HG02973 (cell line): ENCODE measurements around the gene MZF1.

Source experiments
- ATAC-seq: cut with Tn5 transposase; IDR thresholded peaks from one replicate; pipeline ENCODE4 v1.9.1; 2021; ENCODE audit warnings: moderate library complexity; ENCODE audit not compliant: unreplicated experiment

Gene MZF1

DNA sequence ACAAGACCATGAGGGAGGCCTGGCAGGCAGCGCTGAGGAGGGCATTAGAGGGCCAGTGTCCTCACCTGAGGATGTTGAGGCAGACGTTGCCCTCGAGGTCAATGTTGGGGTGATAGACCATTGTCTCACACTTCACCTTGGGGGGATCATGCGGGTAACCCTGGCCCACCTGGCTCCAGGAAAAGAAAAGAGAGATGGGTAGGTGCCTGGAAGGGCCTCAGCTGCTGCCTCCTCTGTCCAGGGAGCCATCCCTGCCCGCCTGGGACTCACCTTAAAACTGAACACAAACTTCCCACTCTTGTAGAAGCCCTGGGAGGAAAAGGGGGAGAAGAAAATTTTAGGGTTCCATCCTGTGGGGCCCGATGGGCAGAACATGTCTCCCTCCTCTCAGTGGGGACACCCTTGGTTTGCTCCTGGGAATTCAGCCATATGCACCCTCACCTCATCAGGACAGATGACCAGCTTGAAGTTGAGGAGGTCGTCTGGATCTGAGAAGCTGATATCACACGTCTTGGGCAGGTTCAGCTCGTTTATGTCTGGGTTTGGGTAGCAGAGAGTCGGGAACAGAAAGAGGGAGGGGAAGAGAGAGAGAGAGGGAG lies 16.4 kb downstream of the MZF1 start:
- no peak for ATAC-seq

DNA sequence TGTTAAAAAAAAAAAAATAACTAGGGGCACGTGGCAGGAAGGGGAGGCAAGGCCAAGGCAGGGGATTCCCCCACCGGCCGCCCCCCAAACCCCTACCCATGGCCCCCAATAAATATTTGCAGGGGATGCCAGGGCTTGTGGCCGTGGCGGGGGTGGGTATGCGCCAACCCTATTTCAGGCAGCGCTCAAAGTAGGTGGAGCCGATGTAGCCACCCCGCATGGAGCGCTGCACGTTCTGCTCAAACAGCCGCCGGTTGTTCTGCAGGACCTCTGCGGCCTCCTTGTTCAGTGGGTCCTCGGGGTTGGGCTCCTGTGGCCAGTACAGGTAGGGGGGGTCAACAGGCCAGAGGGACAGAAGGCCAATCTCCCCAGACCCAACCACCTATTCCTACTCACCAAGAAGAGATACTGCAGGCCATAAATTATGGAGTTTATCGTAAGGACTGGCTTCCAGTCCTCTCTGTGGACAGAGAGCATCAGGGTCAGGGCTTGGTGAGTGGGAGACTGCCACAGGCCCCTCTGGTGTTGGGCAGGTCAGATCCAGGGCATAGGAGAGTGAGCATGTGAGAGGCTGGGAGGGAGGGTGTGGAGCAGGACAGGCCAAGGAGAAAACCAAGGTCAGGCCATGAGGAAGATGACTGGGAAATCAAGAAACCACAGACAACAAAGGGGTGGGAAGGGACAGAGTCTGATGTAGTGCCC lies 17.1 kb downstream of the MZF1 start:
- no peak for ATAC-seq

DNA sequence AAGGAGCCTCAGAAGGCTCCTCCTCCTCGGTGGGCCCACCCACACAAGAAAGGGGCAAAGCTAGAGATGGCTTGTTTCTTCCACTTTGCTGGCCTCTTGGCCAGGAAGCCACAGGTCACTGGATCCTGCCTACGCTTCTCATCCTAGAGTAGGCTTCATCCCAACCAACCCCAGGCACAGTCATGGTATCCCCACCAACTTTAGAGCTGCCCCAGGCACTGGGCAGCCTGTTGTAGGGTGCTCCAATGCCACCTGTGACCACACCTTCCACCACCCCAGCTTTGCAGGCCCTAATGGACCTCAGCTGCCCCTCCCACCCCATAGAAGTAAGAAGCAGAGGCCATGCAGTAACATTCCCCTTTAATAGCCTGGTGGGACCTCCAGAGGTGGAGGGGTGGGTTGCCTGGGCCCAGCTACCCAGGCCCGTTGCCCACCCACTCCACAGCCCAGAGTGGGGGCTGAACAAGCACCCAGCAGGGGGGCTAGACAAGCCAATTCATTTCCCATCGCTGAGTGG lies 17.7 kb downstream of the MZF1 start:
- ATAC-seq = no peak

DNA sequence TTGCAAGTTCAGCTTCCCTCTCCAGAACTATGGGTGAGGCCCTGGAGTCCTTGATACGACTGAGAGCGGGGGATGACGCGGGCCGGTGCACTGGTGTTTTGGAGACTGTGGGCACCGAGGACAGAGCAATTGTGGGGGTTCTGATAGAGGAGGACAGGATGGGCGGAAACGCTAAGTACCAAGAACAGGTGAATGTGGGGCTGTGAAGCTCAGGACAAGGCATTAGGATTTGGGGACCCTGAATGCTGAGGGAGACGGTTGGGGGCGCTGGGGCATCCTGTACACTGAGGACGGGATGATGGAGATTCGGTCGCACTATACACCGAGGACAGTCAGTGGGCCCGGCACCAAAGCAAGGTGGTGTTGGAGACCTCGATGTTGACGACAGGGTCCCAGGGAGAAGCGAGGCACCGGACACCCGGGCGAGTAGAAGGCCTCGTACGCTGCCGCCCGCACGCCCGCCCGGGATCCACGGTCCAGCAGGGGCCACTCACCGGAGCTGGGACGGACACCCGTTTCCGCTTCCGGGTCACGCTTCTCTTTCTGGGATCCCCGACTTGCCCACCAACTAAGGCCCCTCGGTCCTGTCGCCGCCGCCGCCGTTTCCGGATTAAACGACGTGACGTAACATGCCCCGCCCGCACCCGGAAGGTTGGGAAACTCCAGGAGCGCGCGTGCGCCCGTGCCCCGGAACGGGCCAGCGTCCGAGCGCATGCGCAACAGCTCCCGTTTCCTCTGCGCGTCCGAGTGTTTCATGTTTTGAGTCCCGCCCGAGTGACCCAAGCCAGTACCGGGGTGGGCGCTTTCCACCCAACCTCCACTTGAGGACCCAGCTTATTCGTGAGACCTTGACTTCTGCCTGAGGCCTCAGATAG lies 18.4 kb downstream of the MZF1 start, which contains the start of gene CHMP2A:
TSS of gene CHMP2A (minus strand) at position 612 of the 875 bp plus-strand sequence. CDS start 893 bp downstream, outside the sequence.
- ATAC-seq = peak; percentile 15

DNA sequence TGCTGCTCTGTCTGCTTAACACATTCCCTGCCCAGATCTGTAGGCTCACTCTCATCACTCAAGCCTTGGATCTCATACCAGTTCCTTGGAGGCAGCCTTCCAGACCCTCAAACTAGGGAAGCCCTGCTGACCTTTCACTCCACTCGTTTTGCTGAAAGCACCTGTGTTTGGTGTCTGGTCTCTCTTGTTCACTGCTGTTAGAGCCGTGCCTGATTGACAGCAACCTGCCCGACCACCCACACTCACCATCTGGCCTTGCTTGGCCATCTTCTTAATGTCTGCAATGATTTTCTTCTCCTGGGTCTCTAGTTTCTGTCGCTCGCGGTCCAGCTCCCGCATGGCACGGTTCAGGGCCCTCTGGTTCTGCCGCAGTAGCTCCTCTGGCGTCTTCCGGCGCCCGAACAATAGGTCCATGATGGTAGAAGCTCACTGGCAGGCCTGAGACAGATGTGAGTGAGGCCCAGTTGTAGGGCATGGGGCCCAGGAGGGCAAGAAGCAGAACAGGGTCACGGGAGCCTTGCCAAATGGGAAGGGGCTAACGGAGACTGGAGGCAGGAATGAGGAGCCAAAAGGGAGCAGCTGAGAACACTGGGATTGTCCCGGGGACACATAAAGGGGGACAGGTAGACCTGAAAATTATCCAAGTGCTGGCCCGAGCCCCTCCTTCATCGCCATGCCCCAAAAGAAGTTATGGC lies 19.2 kb downstream of the MZF1 start:
- no peak for ATAC-seq

DNA sequence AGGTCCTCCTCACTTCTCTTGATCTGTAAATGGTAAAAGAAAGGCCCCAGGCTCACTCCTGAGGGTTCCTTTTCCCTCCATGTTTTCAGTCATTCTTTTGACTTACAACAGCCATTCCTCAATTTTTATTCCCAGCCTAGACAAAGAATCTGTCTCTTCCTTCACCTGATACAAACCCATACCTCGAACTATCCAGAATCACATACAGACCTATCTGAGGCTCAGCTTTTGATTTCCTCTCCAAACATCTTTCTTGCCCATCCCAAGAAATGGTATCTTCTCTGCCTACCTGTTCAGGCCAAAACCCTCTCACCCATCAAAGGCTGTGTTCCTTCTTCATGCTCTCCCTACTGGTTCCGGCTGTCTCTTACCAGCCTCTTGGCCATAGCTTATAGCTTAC lies 20.5 kb downstream of the MZF1 start:
- no peak for ATAC-seq

DNA sequence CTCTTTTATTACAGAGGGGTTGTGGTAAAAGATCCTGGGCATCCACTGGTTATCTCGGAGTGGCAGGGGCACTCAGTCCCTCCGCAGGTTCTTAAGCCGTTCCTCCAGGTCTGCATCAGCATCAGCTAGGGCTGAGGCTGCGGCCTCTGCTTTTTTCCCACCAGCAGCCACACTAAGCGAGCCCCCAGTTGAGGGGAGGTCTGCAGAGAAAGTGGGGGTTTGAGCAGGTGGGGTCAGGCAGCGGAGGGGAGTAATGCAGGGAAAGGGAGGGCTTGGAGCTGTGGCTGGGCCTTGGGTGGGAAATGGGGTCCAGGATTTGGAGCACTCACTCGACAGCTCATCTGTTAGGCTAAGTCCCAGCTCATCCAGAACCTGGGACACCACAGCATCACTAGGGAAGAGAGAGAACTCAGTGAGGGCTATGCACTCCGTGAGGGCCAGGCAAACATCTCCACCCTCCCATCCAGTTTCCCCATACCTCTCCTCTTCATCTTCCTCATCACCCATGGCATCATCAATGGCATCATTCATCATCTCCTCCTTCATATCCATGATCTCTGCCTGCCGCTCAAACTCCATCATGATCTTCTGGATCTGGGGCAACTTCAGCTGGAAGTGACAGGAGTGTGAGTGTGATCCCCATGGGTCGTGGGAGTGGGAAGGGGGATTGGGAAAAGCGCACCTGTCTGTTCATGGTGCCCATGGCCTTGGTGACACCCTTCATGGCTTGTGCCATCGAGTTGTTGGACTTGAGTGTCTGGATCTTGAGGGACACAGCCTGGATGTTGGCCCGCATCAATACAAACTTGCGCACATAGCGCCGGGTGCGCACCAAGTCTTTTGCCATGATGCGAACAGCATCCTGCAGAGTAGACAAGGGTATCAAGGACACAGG lies 21.3 kb downstream of the MZF1 start:
- no peak for ATAC-seq

GRCh38 chr19:58551123-58551497 lies 22.0 kb downstream of the MZF1 start:
- ATAC-seq = no peak

- ATAC-seq = no peak
These were observed 22.6 kb downstream of the MZF1 start for GRCh38 chr19:58550362-58551122.

DNA sequence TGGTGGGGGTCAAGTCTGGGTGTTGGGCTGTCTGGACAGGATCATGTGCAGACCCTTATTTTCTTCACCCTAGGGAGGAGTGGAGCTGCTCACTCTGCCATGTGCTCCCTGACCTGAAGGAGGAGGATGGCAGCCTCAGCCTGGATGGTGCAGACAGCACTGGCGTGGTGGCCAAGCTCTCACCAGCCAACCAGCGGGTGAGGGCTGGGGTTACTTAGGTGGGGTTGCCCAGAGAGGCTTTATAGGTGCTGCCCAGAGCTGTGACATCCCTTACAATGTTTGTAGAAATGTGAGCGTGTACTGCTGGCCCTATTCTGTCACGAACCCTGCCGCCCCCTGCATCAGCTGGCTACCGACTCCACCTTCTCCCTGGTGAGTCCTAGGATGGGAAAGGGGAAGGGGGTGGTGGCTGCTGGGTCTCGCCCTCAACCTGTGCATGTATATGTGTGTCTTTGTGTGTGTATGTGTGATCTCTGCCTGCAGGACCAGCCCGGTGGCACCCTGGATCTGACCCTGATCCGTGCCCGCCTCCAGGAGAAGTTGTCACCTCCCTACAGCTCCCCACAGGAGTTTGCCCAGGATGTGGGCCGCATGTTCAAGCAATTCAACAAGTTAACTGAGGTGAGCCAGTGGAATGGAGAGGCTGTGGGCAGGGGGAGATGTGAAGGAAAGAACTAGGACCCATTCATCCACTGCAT lies 23.3 kb downstream of the MZF1 start:
- ATAC-seq = no peak

- no peak for ATAC-seq
These were observed 24.1 kb downstream of the MZF1 start for GRCh38 chr19:58548859-58549663.

DNA sequence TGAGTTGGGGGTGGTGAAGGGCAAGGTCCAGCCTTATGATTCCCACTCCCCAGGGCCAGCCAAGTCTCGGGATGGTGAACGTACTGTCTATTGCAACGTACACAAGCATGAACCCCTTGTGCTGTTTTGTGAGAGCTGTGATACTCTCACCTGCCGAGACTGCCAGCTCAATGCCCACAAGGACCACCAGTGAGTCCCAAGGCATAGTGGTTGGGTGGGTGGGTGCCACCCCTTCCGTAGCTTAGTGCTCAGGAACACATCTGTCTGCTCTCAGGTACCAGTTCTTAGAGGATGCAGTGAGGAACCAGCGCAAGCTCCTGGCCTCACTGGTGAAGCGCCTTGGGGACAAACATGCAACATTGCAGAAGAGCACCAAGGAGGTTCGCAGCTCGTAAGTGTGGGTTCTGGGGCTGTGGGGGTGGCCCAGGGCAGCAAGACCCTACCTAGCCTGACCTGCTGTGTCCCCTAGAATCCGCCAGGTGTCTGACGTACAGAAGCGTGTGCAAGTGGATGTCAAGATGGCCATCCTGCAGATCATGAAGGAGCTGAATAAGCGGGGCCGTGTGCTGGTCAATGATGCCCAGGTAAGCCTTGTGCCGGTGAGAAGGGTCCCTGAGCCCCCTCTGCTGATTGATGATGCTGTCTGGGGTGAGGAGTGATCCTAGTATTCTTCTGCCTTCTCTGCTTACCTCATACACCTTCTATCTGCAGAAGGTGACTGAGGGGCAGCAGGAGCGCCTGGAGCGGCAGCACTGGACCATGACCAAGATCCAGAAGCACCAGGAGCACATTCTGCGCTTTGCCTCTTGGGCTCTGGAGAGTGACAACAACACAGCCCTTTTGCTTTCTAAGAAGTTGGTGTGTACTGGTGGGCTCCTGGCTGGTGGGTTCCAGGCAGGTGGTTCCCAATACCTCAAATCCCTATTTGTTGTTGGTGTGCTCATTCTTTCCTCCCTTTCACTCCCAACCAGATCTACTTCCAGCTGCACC lies 25.5 kb downstream of the MZF1 start:
- ATAC-seq = no peak

DNA sequence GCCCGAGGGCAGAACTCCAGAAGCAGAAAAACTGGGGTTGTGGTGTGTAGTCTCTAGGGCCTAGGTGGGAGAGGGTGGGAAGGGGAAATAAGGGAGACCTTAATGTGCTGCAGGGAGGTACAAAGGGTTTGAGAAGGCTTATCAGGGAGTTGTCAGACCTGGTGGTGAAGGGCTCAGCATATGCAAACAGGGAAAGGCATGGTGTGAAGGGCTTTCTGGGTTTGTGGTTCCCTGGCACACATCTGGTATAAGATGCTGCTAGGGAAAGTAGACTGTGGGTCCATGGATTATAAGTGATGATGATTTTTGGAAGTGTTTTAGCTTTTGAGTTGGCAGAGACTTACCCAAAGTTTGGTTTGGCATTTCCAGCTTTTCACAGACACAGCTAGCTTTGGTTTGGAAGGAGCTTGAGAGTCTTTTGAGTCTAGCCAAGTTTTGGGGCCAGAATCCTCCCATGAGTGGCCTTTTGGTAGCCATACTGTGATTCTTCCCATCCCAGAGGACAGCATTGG lies 27.1 kb downstream of the MZF1 start:
- no peak for ATAC-seq

DNA sequence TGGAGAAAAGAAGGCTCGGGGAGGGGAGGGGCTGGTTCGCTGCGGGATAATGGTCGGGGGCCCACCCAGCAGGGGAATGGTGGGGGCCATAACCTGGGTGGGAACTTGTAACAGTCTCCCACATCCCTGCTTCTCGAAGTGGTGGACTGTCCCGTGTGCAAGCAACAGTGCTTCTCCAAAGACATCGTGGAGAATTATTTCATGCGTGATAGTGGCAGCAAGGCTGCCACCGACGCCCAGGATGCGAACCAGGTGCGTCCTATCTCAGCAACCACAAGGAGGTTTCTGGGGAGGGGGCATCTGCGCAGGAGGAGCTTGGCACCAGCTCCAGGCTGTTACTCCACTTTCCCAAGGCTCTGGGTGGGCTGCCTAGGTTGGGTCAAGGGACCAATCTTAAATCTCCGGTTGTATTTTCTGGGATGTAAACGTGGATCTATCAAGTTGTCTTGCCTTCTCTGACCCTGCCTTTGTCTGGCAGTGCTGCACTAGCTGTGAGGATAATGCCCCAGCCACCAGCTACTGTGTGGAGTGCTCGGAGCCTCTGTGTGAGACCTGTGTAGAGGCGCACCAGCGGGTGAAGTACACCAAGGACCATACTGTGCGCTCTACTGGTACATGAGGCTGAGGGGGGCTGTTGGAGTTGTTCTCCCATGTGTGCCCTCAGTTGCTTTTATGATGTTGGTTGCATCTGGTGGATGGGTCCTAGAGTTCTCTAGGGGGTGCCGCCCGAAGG lies 27.7 kb downstream of the MZF1 start:
- no peak for ATAC-seq

- ATAC-seq = peak; percentile 39
These were observed 28.4 kb downstream of the MZF1 start for GRCh38 chr19:58544591-58545285.
